Activated naive CD8-positive, alpha-beta T cell (primary cell): ENCODE data around the gene CPPED1.

Experiments used
- H3K27ac Mint-ChIP-seq: one replicate; pipeline ENCODE4 v1.8.0; 2021; ENCODE audit warnings: mixed read lengths
- H3K27me3 Mint-ChIP-seq: one replicate; pipeline ENCODE4 v1.8.0; 2021; ENCODE audit warnings: mixed read lengths
- H3K36me3 Mint-ChIP-seq: one replicate; pipeline ENCODE4 v1.8.0; 2021; ENCODE audit warnings: mixed read lengths
- H3K4me1 Mint-ChIP-seq: one replicate; pipeline ENCODE4 v1.8.0; 2021; ENCODE audit warnings: low read depth, mixed read lengths
- H3K4me3 Mint-ChIP-seq: one replicate; pipeline ENCODE4 v1.8.0; 2021; ENCODE audit warnings: mild to moderate bottlenecking, mixed read lengths
- H3K9me3 Mint-ChIP-seq: one replicate; pipeline ENCODE4 v1.8.0; 2021; ENCODE audit warnings: low read depth, mixed read lengths

The CPPED1 gene

DNA sequence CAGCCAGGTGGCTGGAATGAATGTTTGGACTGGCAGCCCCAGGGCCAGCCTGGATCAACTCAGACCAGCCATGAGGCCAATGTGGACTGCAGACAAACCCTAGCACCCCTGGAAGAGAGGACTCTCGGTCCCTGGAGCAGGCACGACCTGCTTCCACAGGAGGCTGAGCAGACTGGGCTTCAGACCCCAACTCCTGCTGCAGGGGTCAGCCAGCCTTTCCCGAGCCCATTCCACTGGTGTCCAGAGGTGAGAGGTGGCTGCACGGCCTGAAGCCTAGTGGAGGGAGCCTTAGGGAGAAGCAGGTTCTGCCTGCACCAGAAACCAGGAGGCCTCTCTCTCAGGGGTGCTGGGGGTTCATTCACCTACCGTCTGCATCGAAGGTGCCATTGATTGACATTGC lies 97.1 kb downstream of the CPPED1 start:
- Mint-ChIP-seq H3K27ac (no peak overlapping the region), H3K36me3 (peaks cover 9% of the 10 kb centered on the region), H3K4me1 (no peaks in the 10 kb centered on the region), H3K4me3 (no peak overlapping the region), H3K27me3 (no peaks in the 10 kb centered on the region), H3K9me3 (no peaks in the 10 kb centered on the region)

DNA sequence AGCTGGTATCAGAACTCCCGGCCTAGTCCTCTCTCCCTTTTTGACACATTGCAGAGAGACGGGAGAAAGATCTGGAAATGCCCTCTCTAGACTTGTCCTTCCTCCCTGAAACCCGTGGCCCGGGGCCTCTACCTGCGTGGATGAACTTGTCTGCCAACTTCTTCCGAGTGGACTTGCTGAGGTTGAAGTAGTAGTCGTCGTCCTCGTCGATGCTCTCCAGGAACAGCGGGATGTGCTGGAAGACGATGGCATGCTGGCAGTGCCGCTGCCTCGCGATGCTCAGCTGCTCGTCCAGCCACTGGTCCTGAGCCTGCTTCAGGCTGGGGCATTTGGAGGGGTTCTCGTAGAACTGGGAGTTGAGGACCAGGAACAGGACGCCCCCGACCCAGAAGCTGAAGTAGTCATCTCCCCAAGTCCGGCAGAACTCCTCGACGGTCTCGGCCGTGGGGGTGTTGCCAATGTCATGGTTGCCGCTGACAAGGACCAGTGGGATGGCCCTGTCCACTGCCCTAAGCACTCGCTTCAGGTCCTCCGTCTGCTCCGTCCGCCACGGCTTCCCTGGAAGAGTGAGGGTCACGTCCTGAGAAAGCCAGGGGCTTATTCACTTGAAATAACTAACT lies 99.1 kb downstream of the CPPED1 start:
- Mint-ChIP-seq H3K9me3 (no peaks in the 10 kb centered on the region), H3K27me3 (no peaks in the 10 kb centered on the region), H3K4me3 (no peak overlapping the region), H3K36me3 (peaks cover 7% of the 10 kb centered on the region), H3K4me1 (no peaks in the 10 kb centered on the region), H3K27ac (no peak overlapping the region)

DNA sequence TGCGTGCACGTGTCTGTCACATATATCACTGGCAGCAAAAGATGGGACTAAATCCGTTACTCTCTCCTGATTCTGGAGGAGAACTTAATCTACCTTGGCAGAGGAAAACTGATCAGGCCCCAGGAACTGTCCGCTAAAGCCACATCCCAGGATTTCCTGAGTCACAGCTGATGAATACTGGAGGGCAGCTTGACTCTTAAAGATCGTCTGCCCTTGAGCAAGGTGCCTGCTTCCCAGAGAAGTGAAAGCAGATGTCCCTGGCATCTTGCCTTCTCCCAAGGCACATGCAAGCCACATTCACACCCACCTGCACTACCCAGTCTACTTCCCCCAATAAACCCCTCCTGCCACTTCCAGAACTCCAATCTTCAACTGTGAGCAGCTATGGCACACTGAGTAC lies 99.8 kb downstream of the CPPED1 start:
- H3K4me3 Mint-ChIP-seq: no peak overlapping the region
- H3K4me1 Mint-ChIP-seq: peaks cover 6% of the 10 kb centered on the region
- peaks cover 10% of the 10 kb centered on the region for H3K36me3 Mint-ChIP-seq
- no peaks in the 10 kb centered on the region for H3K27me3 Mint-ChIP-seq
- no peak overlapping the region for H3K27ac Mint-ChIP-seq
- no peaks in the 10 kb centered on the region for H3K9me3 Mint-ChIP-seq

DNA sequence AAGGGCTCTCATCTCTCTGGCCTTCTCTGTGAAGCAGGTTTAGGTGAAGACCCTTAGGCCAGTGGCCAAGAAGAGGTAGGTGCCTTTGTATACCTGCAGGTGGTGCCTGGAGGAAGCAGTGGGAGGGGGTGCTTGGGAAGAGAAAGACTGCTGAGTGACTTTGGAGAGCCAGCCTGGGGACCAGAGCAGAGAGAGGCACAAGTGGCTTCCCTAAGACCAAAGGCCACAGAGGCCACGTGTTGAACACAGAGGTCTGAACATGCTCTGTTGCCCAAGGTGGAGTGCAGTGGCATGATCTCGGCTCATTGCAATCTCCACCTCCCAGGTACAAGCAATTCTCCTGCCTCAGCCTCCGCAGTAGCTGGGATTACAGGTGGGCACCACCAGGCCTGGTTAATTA lies 103.5 kb downstream of the CPPED1 start:
- H3K27ac Mint-ChIP-seq: no peak overlapping the region
- no peaks in the 10 kb centered on the region for H3K27me3 Mint-ChIP-seq
- no peak overlapping the region for H3K4me3 Mint-ChIP-seq
- peaks cover 15% of the 10 kb centered on the region for H3K36me3 Mint-ChIP-seq
- peaks cover 7% of the 10 kb centered on the region for H3K4me1 Mint-ChIP-seq
- no peaks in the 10 kb centered on the region for H3K9me3 Mint-ChIP-seq

DNA sequence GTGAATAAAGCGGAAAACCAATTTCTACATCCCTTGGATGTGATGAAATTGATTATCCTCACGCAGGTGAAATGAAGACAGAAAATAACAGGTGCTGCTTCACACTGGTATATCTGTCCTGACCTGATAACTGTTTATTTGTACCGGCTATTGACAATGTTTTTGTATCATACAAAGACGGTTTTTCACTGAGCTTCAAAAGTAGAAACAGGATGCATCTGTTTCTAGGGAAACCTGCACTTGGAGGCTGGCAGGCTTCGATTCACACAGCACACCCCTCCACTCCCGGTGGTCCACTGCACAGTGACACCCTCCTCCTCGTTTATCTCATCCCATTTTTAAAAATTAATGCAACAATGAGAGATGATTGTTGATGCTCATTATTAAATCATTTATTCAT lies 104.5 kb downstream of the CPPED1 start:
- H3K4me3 Mint-ChIP-seq: no peak overlapping the region
- H3K27ac Mint-ChIP-seq: no peak overlapping the region
- no peaks in the 10 kb centered on the region for H3K9me3 Mint-ChIP-seq
- peaks cover 7% of the 10 kb centered on the region for H3K4me1 Mint-ChIP-seq
- H3K27me3 Mint-ChIP-seq: no peaks in the 10 kb centered on the region
- H3K36me3 Mint-ChIP-seq: peaks cover 15% of the 10 kb centered on the region

DNA sequence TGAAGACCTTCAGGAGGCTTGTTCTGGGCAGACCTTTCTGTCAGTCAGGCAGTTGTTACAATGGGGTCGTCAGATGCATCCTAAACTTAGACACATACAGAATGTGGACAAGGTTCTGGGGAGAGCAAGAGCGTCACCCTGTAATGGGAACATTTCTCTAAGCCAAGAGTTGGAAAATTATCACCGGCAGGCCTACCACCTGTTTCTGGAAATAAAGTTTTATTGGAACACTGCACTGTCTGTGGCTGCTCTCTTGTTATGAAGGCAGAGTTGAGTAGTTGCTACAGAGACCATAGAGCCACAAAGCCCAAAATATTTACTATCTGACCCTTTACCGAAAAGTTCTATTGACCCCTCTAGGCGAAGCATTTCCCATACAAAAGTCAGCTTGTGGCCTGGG lies 106.2 kb downstream of the CPPED1 start:
- H3K4me1 Mint-ChIP-seq: peaks cover 7% of the 10 kb centered on the region
- no peak overlapping the region for H3K27ac Mint-ChIP-seq
- no peaks in the 10 kb centered on the region for H3K9me3 Mint-ChIP-seq
- no peak overlapping the region for H3K4me3 Mint-ChIP-seq
- peaks cover 12% of the 10 kb centered on the region for H3K36me3 Mint-ChIP-seq
- H3K27me3 Mint-ChIP-seq: no peaks in the 10 kb centered on the region

DNA sequence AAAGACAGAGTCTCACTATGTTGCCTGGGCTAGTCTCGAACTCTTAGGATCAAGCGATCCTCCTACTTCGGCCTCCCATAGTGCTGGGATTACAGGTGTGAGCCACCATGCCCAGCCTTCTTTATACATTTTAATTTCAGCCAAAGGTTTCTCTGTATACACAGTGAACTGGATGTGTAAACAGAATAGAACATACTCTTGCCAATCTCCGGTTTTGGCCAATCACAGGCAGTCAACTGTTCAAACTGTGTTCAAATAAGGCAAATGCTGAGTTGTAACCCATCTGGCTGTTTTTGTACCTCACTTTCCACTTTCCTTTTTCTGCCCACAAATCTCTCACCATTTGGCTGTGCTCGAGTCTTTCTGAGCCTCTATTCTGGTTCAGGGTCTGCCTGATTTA lies 108.2 kb downstream of the CPPED1 start:
- Mint-ChIP-seq H3K36me3 (peaks cover 12% of the 10 kb centered on the region), H3K9me3 (no peaks in the 10 kb centered on the region), H3K27me3 (no peaks in the 10 kb centered on the region), H3K4me3 (no peak overlapping the region), H3K27ac (no peak overlapping the region), H3K4me1 (peaks cover 9% of the 10 kb centered on the region)

DNA sequence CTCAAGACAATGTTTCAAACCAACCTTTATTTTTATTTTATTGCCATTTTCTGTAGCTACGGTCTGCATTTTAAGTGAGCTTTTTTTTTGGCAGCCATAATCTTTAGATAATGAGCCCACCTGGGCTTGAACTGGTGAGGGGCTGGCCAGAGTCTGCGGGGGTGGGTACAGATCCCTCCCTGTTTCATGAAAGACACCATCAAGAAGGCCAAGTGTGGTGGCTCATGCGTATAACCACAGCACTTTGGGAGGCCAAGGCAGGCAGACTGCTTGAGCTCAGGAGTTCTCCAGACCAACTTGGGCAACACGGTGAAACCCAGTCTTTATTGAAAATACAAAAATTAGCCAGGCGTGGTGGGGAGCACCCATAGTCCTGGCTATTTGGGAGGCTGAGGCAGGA lies 113.7 kb downstream of the CPPED1 start:
- Mint-ChIP-seq H3K27ac (no peak overlapping the region), H3K36me3 (peaks cover 2% of the 10 kb centered on the region), H3K4me3 (no peak overlapping the region), H3K4me1 (peaks cover 18% of the 10 kb centered on the region), H3K27me3 (no peaks in the 10 kb centered on the region), H3K9me3 (no peaks in the 10 kb centered on the region)

DNA sequence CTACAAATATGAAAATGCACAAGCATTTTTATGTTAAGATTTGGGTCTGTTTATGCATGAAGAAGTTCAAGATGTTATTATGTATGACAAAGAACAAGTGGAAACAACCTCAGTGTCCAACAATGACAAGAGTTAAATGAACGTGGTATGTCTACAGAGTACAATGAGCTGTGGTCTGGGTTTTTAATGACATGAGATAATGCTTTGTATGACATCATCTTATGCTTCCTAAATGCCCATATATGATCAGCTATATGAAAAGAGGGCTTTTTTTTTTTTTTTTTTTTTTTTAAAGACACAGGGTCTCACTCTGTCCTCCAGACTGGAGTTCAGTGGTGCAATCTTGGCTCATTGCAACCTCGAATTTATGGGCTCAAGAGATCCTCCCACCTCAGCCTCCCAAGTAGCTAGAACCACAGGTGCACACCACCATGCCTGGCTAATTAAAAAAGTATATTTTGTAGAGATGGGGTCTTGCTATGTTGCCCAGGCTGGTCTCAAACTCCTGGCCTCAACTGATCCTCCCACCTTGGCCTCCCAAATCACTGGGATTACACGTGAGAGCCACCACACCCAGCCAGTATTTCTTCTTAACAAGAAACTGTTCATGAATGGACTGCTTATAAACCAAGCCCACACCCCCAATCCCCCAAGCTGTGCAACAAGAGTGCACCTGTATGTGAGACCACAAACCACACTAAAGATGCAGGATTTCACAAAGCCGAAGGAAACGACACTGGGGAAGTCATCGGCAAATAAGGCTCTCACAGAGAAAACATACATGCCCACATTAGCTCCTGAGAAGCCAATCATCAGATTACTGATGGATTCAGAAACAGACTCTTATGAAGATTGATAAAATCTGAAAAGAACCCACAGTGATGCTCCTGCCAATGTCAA lies 114.5 kb downstream of the CPPED1 start:
- no peak overlapping the region for H3K27ac Mint-ChIP-seq
- H3K36me3 Mint-ChIP-seq: peaks cover 2% of the 10 kb centered on the region
- H3K27me3 Mint-ChIP-seq: no peaks in the 10 kb centered on the region
- H3K4me1 Mint-ChIP-seq: peaks cover 18% of the 10 kb centered on the region
- no peak overlapping the region for H3K4me3 Mint-ChIP-seq
- H3K9me3 Mint-ChIP-seq: no peaks in the 10 kb centered on the region

DNA sequence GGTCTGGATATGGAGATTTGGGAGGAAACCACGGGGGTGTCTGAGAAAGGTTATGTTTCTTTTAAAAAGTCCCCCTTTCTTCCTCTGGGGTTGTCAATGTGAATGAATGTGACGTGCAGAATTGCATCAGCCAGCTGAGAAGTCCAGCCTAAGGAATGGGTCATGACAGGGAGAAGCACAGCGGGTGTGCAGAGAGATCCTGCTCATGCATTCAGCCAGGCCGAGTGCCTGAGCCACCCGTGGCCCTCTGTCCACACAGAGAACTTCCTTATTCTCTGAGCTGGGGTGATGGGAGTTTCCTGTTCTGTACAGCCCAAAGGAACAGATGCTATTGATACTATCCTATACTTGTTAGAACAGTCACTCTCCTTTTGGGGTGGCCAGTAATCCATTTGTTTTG lies 117.9 kb downstream of the CPPED1 start:
- Mint-ChIP-seq H3K4me1 (peaks cover 18% of the 10 kb centered on the region), H3K4me3 (no peak overlapping the region), H3K36me3 (peaks cover 4% of the 10 kb centered on the region), H3K27me3 (no peaks in the 10 kb centered on the region), H3K27ac (no peak overlapping the region), H3K9me3 (no peaks in the 10 kb centered on the region)

DNA sequence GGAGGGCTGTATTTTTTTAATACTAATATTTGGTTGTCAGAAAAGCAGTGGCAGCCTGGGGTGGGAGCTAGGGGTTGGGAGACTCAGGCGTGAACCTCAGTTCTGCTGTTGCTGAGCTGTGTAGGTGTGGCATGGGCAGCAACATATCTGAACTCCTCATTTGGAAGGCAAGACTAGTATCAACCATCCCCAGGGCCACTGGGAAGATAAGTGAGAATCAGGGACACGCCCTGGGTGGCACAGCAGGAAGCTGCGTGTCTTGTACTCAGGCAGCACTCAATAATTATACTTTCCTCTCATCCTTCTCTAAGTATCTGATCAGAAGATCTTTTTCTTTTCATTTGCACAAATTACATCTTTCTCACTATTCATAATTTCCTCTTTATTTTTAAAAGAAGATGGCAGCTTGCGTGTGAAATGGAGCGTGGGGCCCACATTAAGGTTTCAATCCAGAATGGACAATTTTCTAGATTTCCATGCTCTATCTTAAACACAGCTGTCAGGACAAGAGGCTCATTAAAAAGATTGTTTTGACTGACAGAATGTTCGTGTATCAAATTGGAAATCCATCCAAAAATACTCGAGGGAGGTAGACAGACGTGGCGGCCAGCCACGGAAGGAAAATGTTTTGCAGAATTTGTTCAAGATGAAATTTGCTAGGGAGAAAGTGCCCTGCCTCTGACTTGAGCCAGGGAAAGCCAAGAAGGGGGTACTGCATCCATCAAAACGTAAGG lies 121.1 kb downstream of the CPPED1 start:
- H3K4me1 Mint-ChIP-seq: peaks cover 8% of the 10 kb centered on the region
- H3K9me3 Mint-ChIP-seq: no peaks in the 10 kb centered on the region
- no peak overlapping the region for H3K4me3 Mint-ChIP-seq
- peaks cover 2% of the 10 kb centered on the region for H3K36me3 Mint-ChIP-seq
- H3K27ac Mint-ChIP-seq: no peak overlapping the region
- H3K27me3 Mint-ChIP-seq: no peaks in the 10 kb centered on the region

DNA sequence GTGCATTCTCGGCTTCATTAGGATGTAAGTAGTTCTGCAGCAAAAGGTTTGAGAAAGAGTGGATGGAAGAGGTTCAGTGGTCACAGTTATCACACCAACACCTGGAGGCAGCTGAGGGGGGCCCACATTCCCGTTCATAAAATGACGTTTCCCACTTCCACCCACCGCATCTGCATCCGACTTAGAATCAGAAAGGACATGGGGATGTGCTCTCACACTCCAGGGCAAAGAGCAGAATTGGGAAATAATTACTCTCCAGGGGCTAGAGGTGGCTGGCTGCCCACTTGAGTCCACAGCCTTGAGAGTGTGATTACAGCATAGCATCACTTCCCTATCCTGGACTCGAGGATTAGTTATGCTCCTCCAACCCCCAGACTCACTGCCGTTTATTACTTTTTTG lies 122.0 kb downstream of the CPPED1 start:
- H3K9me3 Mint-ChIP-seq: no peaks in the 10 kb centered on the region
- H3K4me3 Mint-ChIP-seq: no peak overlapping the region
- H3K27ac Mint-ChIP-seq: no peak overlapping the region
- H3K4me1 Mint-ChIP-seq: peaks cover 18% of the 10 kb centered on the region
- no peaks in the 10 kb centered on the region for H3K27me3 Mint-ChIP-seq
- H3K36me3 Mint-ChIP-seq: peaks cover 2% of the 10 kb centered on the region

DNA sequence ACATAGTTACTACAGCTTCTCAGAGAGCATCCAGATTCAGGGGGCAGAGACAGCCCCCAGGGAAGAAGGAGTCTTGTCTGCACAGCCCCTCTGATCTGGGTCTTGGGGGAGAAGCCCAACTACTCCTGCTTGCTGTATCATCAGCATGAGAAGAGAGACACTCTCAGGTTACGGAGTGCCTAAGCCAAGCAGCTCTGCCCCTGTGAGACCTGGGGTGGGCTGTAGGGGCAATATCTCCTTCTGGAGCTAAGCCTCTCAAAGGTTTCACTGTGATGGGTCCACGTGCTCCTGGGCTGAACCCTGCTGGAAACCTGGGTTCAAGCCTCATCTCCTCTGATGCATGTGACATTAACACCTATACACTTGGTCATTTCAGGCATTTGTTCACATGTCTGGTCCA lies 123.2 kb downstream of the CPPED1 start:
- Mint-ChIP-seq H3K9me3 (no peaks in the 10 kb centered on the region), H3K4me3 (no peak overlapping the region), H3K36me3 (peaks cover 2% of the 10 kb centered on the region), H3K27me3 (no peaks in the 10 kb centered on the region), H3K27ac (no peak overlapping the region), H3K4me1 (peaks cover 19% of the 10 kb centered on the region)

DNA sequence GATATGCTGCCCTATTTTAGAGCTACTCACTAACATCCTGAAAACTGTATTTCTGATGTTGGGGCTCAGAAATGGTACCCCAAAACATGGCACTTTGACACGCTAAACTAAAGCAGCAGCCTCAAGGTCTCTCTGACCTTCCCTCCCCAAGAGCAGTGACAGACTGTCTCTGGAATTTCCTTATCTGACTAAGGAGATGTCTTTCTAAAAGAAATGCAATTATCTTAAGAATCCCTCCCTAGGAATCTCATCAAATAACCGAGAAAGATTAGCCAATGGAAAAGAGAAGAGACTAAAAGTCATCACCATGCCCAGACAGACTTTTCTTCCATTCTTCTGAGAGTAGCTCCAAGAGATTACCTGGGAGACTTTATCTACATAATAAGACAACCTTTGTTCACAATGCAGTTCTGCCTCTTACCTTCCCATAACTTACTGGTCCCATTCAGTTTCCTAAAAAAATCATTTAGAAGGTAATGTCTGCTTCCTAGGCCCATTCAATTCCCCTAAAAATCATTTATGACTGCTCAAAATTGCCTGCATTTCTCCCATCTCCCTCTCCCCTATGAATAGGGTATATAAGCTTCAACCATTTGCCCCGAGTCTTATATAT lies 123.9 kb downstream of the CPPED1 start:
- Mint-ChIP-seq H3K4me3 (no peak overlapping the region), H3K36me3 (peaks cover 2% of the 10 kb centered on the region), H3K9me3 (no peaks in the 10 kb centered on the region), H3K4me1 (peaks cover 19% of the 10 kb centered on the region), H3K27ac (no peak overlapping the region), H3K27me3 (no peaks in the 10 kb centered on the region)

DNA sequence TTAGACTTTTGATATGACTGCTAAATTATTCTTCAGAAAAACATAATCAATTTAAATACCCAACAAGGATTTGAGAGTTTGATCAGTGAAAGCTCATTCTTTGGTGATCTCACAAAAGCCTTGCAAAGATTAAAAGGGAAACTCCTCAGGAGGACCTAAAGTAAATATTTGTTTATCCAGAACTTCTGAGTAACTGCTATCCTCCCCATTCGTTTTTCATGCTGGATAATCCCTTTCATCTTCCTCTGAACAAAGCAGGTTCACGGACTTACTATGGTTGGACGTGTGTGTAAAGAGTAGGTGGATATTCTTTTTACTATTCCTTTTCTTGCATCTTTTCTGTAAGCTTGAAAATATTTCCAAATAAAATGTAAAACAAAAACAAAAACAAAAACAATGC lies 124.7 kb downstream of the CPPED1 start:
- Mint-ChIP-seq H3K36me3 (peaks cover 2% of the 10 kb centered on the region), H3K27me3 (no peaks in the 10 kb centered on the region), H3K4me1 (peaks cover 19% of the 10 kb centered on the region), H3K27ac (no peak overlapping the region), H3K4me3 (no peak overlapping the region), H3K9me3 (no peaks in the 10 kb centered on the region)
